ENCODE data around the gene LRIF1.

GRCh38 chr1:110916274-110916668, 47.5 kb downstream of the LRIF1 start:
- no peak for TF ChIP-seq CTCF (IDR thresholded peaks at IDR 0.05)
- no peak for TF ChIP-seq POLR2A (IDR thresholded peaks at IDR 0.05)
